Activated CD8-positive, alpha-beta memory T cell treated with anti-CD3 and anti-CD28 coated beads, Interleukin-2, amount 50 U/mL, for 48 hours (primary cell): ENCODE measurements around the gene FMO1.

Experiments
- DNase-seq: peaks from one replicate; pipeline ENCODE4 v3.0.0-alpha.2; 2020

Gene FMO1

GRCh38 chr1:171243878-171244277 lies 4.4 kb upstream of the FMO1 start:
- no peak for DNase-seq

- no peak for DNase-seq
These were observed 2.7 kb upstream of the FMO1 start for GRCh38 chr1:171245458-171246064.

DNA sequence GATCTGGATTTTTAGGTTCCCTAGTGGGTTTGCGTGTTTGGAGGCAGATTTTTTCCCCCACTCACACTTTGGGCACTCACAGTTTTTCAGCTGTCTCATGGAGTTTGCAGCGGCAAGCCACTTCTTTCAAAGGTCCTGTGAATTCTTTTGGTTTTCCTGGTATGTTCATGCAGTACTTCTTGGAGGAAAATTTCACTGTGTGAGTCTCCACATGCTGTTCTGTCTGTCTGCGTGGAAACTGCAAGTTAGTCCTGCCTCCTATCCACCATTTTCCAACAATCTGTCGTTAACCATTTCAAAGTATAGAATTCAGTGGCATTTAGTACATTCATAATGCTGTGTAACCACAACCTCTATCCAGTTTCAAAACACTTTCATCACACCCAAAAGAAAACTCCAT lies 793 bp upstream of the FMO1 start:
- no peak for DNase-seq

DNA sequence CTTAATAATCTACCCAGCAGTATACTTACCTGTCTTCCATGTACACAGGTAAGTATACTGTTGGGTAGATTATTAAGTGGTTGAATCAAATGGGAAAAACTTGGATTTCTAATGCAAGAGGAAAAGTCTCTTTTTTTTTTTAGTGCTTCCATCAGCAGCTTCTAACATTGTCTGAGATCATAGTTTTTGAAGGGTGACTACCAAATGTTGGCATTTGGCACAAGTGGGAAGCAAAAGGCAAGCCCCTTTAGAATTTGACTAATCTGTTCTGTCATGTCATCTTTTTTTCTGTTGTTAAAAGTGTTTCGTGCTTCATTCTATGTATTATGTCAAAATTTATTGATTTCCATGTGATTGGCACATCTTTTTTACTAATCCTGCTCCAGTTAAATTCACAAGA lies 547 bp downstream of the FMO1 start:
- DNase-seq = no peak

DNA sequence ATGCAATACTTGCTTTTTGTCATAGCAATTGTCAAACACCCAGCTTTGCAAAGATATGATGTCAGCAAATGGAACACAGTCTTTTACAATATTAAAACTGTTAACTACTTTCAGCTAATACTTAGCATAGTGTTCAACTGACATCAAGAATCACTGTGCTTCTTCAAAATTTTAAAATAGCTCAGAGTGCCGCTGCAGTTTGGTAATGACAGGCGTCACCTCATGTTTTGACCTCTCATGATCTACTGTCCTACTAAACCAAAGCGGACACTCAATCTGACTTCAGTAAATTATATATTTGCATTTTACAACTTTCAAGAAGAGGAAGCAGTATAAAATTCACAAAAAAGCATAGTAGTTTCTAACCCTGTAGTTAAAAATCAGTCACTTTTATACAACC lies 2.0 kb downstream of the FMO1 start:
- no peak for DNase-seq

GRCh38 chr1:171251042-171251951 lies 3.0 kb downstream of the FMO1 start:
- DNase-seq = peak; percentile 63

GRCh38 chr1:171251952-171252300 lies 3.6 kb downstream of the FMO1 start:
- no peak for DNase-seq

- no peak for DNase-seq
These were observed 4.2 kb downstream of the FMO1 start for GRCh38 chr1:171252482-171252881.

- no peak for DNase-seq
These were observed 6.6 kb downstream of the FMO1 start for GRCh38 chr1:171254859-171255258.

DNA sequence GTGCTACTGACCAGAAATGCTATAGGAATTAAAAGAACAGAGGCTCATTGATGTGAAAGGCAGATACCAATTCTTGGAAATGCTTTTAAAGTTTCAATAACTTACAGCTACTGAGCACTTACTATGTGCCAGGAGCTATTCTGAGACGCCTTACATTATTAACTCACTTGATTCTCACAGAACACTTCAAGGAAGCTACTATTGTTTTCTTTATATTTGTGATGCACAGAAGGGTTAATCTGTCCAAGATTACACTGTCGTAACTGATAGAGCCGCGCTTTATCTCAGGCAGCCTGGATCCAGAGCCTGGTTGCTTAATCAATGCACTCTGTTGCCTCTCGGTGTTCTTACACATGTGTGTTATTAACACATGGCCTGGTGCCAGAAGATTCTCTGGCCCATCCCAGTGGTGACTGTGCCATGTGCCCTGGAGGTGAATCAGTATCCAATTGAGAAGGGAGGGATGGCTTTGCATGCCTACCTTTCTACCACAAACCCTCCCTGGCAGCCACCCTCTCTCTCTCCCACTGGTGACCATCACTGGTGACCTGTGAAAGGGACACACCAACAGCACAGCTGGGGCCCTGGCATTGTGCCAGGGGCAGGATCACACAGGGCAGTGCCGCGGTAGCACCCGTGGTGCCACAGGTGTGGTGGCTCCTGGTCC lies 8.8 kb downstream of the FMO1 start:
- no peak for DNase-seq

DNA sequence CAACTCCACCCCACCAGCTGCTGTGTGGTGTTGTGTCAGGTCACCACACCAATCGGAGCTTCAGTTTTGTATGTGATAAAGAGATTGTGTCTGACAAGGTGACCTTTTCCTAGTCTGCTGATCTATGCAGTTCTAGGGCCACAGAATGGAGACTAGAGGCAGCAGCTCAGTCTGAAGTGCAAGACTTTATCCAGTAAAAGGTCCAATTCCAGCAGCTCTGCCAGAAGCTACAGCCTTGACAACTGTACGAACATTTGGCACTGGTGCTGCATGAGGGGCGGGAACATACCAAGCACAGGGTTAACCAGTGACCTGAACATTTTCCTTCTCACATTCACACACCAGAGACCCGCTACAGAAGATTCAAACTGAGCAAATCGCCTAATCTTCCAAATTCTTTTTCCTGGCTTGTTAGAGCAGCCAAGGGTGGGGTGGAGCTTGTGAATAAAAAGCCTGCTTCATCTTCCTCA lies 9.3 kb downstream of the FMO1 start:
- DNase-seq = no peak

DNA sequence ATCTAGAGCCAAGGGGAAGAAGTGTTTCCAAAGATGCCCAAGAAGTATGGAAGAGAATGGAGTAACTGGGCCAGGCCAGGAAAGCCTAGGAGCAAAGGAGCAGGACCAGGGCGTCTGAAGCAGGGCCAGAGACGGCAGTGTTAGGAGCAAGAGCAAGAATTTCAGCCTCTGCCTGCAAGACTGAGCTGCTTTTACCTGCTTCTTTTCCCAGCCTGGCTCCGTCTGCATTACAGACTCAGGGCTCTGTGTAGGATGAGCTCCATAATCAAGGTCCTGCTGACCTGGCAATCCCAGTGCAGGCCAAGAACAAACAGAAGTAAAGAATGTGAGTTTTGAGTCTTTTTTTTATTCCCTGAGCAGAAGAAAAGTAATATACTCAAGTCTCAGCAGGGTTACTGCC lies 10.1 kb downstream of the FMO1 start:
- DNase-seq = no peak

- DNase-seq = no peak
These were observed 10.6 kb downstream of the FMO1 start for GRCh38 chr1:171258943-171259342.

GRCh38 chr1:171261336-171261735 lies 13.0 kb downstream of the FMO1 start:
- DNase-seq = no peak

- no peak for DNase-seq
These were observed 15.6 kb downstream of the FMO1 start for GRCh38 chr1:171263901-171264300.

GRCh38 chr1:171265686-171266085 lies 17.4 kb downstream of the FMO1 start:
- no peak for DNase-seq

DNA sequence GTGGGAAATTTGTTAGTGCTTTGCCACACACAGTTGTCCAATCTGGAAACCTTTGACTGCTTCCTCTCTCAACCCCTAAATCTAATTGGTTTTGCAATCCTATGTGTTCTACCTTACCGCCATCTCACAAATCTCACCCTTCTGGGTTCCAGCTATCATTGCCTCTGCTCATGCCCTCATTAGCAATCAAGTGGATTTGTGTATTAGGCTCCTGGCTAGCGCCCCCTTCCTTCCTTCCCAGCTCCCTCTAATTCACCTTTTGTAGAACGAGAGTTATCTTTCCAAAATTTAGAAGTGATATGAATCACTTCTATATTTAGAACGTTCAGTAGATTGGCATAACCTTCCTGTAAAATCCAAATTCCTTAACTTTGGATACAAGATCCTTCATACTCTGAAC lies 18.6 kb downstream of the FMO1 start:
- no peak for DNase-seq

DNA sequence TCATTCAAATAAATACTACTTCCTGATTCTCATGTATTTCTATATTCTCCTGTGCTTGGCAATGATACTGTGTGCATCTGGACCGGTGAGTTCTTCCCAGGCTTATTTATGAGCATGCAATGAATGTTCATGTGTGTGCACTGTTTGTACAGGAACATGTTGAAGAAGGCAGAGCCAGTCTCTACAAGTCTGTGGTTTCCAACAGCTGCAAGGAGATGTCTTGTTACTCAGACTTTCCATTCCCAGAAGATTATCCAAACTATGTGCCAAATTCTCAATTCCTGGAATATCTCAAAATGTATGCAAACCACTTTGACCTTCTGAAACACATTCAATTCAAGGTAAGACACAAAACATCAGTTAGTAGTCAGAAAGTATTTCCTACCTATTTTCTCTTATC lies 19.1 kb downstream of the FMO1 start:
- DNase-seq = no peak

DNA sequence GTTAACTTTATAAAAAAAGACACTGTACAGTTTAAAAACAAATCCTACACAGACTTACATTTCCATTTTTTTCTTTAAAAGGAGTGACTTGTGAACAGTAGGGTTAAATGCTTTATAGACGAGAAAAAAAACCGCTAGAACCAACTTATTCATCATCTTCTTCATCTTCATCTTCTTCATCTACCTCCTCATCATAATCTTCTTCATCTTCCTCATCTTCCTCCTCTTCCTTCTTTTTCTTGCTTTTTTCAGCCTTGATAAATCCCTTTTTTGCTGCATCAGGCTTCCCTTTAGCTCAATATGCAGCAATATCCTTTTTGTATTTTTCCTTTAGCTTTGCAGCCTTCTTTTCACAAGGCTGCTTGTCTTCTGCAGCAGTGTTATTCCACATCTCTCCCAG lies 22.5 kb downstream of the FMO1 start:
- no peak for DNase-seq

DNA sequence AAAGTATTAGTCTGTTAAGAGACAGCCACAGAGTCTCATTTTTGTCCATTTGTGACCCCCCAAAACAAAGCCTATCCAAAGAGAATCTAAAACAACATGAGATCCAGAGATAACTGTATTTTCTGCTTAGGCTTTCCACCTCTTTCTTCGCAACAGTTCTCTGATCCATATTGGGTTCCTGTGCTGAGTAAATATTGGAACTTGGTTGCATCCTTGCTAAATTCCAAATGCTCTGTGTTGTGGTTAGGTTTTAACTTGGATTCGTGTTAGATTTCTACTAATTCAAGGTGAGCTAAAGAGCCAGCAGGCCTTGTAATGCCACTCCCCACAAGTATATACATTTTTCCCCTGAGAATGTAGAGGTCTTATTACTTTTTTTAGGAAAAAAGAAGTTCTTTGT lies 29.2 kb downstream of the FMO1 start:
- no peak for DNase-seq

- DNase-seq = no peak
These were observed 30.9 kb downstream of the FMO1 start for GRCh38 chr1:171279234-171279633.

DNA sequence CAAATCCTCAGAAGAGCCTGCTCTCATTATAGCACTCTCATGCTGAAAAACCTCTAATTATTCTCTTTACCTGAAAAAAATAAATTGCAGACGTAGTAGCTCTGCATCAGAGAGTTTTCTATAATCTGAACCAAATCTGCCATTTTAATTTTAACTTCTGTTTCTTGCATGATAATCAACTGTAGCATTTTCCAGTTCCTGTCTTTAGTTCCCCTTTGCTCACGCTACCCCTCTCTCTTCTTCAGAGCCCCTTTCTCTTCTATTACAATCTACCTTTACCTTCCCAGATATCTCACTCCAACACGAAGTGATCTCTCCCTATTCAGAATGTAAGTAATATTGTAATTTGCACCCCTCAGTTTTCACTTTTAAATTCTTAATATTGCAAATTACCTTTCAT lies 31.4 kb downstream of the FMO1 start:
- DNase-seq = no peak

DNA sequence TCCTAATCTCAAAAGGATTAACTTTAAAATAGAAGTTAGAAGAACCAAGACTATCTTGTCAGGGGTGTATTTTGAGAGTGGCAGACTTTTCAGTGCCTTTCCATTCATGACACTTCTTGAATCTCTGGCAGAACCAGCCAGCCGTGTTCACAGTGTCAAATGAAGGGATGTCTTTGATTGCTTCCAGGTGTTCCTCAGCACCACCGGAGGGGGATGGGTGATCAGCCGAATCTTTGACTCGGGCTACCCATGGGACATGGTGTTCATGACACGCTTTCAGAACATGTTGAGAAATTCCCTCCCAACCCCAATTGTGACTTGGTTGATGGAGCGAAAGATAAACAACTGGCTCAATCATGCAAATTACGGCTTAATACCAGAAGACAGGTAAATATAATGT lies 32.3 kb downstream of the FMO1 start:
- DNase-seq = no peak
